Measurements from ENCODE around the gene GATD1.

- TF ChIP-seq GATA2 (IDR thresholded peaks at IDR 0.05; ENCODE audit: low read depth, low read length): no peak
- no peak for TF ChIP-seq GATA3 (IDR thresholded peaks at IDR 0.05; ENCODE audit: low read depth, low read length)
Observed at GRCh38 chr11:765802-766091, 11.5 kb downstream of the GATD1 start.

All from SH-SY5Y (cell line).